DMS79 (cell line): ENCODE data around the gene SLC13A2.
A peak's percentile ranks its signal among the peaks of the same experiment; 100 is the strongest.
"Not testable (repeated sequence)": the region's sequence is repeated elsewhere in the genome, so short reads cannot be mapped to it uniquely, and the experiment has no call there.

ENCODE experiments used
- DNase-seq: peaks from one replicate; lab custom pipeline; 2025; lab: John Stamatoyannopoulos, UW

The SLC13A2 gene

GRCh38 chr17:28518132-28518531, 44.7 kb downstream of the SLC13A2 start:
- DNase-seq: no peak

- DNase-seq: no peak
Measured at GRCh38 chr17:28518578-28518977, 45.1 kb downstream of the SLC13A2 start.

GRCh38 chr17:28519236-28519635, 45.8 kb downstream of the SLC13A2 start:
- no peak for DNase-seq

GRCh38 chr17:28520687-28521086, 47.2 kb downstream of the SLC13A2 start:
- DNase-seq: no peak

GRCh38 chr17:28521311-28522085, 48.1 kb downstream of the SLC13A2 start:
- DNase-seq: peak; percentile 33

GRCh38 chr17:28522281-28522680, 48.8 kb downstream of the SLC13A2 start:
- DNase-seq: not testable (repeated sequence)

- DNase-seq: no peak
Measured at GRCh38 chr17:28523186-28523585, 49.7 kb downstream of the SLC13A2 start.

GRCh38 chr17:28523876-28524275, 50.4 kb downstream of the SLC13A2 start:
- no peak for DNase-seq

- DNase-seq: no peak
Measured at GRCh38 chr17:28524476-28525424, 51.3 kb downstream of the SLC13A2 start.

- DNase-seq: no peak
Measured at GRCh38 chr17:28526381-28526780, 52.9 kb downstream of the SLC13A2 start.

- no peak for DNase-seq
Measured at GRCh38 chr17:28527181-28527681, 53.8 kb downstream of the SLC13A2 start.

- DNase-seq: no peak
Measured at GRCh38 chr17:28527859-28528258, 54.4 kb downstream of the SLC13A2 start.

GRCh38 chr17:28528327-28529012, 55.0 kb downstream of the SLC13A2 start:
- no peak for DNase-seq

GRCh38 chr17:28529013-28529400, 55.6 kb downstream of the SLC13A2 start:
- no peak for DNase-seq

- DNase-seq: no peak
Measured at GRCh38 chr17:28530250-28530649, 56.8 kb downstream of the SLC13A2 start.

GRCh38 chr17:28530926-28531325, 57.5 kb downstream of the SLC13A2 start:
- no peak for DNase-seq

GRCh38 chr17:28532050-28532960, 58.9 kb downstream of the SLC13A2 start:
- DNase-seq: no peak

GRCh38 chr17:28533091-28533807, 59.8 kb downstream of the SLC13A2 start:
- no peak for DNase-seq

GRCh38 chr17:28534740-28535375, 61.4 kb downstream of the SLC13A2 start:
- no peak for DNase-seq
